ENCODE measurements around the gene SYT8.

DNA sequence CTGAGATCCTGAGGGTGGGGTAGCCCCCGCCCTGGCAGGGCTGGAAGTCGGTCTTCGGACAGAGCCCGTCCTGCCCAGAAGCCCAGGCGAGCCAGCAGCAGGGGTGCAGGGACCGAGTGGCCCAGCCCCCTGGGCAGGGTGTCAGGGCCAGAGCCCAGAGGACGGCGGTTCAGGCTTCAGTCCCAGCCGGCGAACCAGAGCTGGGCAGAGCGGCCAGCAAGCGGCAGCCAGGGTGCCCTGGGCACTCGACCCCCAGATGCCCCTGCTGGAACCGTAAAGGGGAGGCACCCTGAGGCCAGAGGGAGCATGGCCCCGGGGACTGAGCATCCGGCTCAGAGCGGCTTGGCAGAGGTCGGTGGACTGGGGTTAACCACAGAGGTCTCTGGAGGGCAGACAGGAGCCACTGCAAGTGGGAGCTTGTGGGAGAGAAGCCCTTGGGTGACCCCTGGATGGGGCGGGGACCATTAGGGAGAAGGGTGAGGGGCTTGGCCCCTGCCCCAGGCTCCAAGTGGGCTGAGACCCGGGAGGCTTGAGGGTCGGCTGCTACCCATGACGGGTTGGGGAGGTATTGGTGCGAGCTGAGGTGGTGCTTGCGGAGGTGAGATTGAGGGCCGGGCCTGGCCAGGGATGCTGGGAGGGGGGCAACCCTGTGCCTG, 34.0 kb downstream of the SYT8 start:
- TF ChIP-seq, protein P1, sequence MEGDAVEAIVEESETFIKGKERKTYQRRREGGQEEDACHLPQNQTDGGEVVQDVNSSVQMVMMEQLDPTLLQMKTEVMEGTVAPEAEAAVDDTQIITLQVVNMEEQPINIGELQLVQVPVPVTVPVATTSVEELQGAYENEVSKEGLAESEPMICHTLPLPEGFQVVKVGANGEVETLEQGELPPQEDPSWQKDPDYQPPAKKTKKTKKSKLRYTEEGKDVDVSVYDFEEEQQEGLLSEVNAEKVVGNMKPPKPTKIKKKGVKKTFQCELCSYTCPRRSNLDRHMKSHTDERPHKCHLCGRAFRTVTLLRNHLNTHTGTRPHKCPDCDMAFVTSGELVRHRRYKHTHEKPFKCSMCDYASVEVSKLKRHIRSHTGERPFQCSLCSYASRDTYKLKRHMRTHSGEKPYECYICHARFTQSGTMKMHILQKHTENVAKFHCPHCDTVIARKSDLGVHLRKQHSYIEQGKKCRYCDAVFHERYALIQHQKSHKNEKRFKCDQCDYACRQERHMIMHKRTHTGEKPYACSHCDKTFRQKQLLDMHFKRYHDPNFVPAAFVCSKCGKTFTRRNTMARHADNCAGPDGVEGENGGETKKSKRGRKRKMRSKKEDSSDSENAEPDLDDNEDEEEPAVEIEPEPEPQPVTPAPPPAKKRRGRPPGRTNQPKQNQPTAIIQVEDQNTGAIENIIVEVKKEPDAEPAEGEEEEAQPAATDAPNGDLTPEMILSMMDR (IDR thresholded peaks at IDR 0.05), result no peak
- TF ChIP-seq POLR2A (IDR thresholded peaks at IDR 0.05), result no peak

Measured in right lobe of liver (tissue), 4 donors.